NOMO-1 (cell line): ENCODE measurements around the gene KLHL40.
A peak's percentile ranks its signal among the peaks of the same experiment; 100 is the strongest.

Source experiments
- DNase-seq, 2 experiments: peaks; one replicate each; lab custom pipeline; 2025; ENCODE audit not compliant: unreplicated experiment in 2 of 2; lab: John Stamatoyannopoulos, UW

Gene KLHL40

GRCh38 chr3:42667523-42668412 lies 17.6 kb upstream of the KLHL40 start:
- no peak for DNase-seq

DNA sequence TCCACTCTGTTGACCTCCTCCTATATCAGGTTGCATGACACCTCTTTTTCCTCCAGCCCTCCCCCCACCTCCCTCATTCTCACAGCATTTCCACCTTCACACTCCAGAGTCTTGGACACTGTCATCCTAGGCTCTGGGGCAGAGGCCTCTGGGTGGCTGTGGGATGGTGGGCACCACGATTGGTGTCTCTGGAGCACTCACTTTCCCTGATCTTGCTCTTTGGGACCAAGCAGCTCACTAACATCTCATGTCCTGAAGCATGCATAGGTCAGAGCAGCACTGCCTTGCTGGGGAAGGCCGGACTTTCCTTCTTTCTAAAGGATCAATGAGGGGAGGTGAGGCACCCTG lies 16.9 kb upstream of the KLHL40 start:
- DNase-seq, result no peak

DNA sequence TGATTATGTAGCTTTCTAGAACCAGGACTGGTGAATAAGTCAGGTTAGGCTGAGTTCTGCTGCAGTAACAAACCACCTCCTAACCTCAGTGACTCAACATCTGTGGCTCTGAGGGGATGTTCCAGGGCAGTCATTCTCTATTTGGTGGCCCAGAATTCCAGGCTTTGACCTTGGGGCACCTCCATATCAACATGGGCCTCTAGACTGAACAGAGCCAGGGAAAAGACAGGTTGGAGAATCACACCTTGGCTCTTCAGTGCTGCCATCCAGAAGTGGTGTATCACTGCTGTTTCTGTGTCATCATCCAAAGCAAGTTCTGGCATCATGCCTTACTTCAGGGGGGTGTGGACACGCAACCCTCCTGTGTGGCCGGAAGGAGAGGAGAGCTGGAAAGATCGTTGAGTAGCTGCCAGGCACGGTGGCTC lies 16.5 kb upstream of the KLHL40 start:
- DNase-seq, result no peak

GRCh38 chr3:42670051-42670576 lies 15.2 kb upstream of the KLHL40 start:
- DNase-seq, result no peak

GRCh38 chr3:42670670-42671069 lies 14.7 kb upstream of the KLHL40 start:
- DNase-seq, result no peak

- no peak for DNase-seq
These were observed 12.8 kb upstream of the KLHL40 start for GRCh38 chr3:42672515-42672914.

DNA sequence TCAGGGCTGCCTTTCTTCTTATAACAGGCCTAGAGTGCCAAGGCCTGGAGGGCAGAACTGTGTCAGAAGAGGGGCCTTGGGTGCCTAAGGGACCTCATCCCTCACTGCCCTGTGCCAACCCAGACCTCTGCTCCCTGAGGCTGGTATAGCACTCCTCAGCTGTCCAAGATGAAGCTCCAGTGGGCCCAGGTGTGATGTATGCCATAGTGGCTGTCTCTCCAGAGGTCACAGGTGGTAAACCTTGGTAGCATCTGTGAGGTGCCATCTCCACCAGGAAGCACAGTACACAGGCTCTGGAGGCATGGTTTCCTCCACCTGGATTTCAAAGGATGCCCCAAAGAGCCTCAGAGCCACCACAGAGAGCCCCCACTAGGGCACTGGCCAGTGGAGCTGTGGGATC lies 12.3 kb upstream of the KLHL40 start:
- no peak for DNase-seq

DNA sequence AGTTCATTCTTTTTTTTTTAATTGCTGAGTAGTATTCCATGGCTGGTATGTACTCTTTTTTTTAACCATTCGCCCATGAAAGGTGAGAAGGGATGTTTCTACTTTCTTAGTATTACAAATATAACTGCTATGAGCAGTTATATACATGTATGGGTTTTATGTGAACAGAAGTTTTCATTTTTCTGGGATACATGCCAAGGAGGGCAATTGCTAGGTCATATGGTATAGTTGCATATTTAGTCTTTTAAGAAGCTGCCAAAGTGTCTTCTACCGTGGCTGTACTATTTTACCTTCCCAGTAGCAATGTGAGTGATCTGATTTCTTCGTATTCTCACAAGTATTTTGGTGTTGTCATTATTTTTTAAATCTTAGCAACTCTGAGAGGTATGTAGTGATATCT lies 11.2 kb upstream of the KLHL40 start:
- DNase-seq, result no peak

DNA sequence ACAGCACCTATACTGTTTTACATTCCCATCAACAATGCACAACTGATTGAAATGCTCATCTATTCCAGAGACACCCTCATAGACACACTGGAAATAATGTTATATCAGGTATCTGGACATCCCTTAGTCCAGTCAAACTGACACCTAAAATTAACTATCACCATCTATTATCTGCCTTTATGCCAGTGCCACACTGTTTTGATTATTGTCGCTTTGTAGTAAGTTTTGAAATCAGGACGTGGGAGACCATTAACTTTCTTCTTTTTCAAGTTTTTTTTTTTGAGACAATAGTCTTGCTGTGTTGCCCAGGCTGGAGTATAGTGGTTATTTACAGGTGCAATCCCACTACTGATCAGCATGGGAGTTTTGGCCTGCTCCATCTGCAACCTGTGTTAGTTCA lies 9.4 kb upstream of the KLHL40 start:
- DNase-seq, result no peak

DNA sequence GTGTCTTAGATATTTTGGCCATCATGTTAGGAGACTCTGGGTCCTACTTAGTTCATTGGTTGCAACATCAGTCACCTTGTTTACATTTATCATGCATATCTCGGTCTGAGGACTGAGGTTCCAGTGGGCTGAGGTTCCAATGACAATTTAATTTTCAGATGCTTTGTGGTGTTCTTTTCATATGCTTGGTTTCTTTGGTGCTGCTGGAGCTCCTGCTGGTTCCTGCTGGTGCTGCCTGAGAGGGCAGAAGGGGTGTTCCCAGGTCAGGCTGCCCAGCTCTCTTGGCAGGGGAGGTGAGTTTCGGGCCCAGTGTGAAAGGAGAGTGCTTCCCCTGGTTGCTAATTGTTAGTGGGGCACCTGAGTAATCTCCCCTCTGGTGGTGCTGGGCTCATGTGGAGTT lies 6.9 kb upstream of the KLHL40 start:
- no peak for DNase-seq

GRCh38 chr3:42680271-42680670 lies 5.1 kb upstream of the KLHL40 start:
- no peak for DNase-seq

DNA sequence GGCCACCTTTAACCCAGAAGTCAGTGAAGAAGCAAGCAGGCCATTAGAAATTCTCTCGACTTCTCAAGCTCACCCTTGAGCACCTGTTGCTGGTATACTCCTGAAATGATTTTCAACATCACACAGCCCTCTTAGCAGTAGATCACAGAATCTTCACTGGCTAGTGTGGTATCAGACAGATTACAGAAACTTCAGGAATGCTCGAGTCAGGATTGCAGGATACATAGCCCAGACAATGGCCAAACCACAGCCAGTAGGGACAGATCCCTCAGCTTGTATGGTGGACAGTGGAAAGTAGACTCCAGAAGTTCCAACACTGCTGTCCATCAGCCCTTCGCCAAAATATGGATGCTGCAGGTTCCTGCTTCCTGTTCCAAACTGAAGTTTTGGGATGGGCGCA lies 4.5 kb upstream of the KLHL40 start:
- no peak for DNase-seq

- no peak for DNase-seq
These were observed 3.8 kb upstream of the KLHL40 start for GRCh38 chr3:42681361-42682038.

- DNase-seq, result no peak
These were observed 2.9 kb upstream of the KLHL40 start for GRCh38 chr3:42682301-42683070.

DNA sequence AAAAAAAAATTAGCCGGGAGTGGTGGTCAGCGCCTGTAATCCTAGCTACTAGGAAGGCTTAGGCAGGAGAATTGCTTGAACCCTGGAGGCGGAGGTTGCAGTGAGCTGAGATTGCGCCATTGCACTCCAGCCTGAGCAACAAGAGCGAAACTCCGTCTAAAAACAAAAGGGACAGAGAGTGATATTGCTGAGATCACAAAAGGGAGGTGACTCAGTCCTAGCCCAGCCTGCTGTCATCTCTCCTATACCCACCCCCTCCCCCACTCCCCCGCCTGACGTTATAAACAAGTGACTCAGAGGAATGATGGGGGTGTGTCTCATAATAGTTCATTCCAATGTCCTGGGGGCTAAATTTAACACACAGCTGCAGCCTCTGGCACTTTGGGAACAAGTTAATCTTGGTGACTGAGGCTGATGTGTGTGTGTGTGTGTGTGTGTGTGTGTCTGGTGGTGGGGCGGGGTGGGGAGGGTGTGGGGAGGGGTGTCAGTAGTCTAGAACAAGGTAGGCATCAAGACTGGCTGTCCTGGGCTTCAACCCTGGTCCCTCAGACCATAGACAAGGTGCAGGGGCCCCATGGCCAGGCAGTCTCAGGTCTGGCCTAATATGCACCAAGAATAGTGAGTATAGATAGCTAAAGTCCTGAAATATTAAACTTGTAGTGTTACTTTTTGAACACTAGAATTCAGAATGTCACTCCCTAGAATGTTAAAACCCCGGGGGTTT lies 1.3 kb upstream of the KLHL40 start:
- peak; percentile 55 to 84 for DNase-seq

- DNase-seq, result no peak
These were observed 540 bp upstream of the KLHL40 start for GRCh38 chr3:42684632-42685362.

DNA sequence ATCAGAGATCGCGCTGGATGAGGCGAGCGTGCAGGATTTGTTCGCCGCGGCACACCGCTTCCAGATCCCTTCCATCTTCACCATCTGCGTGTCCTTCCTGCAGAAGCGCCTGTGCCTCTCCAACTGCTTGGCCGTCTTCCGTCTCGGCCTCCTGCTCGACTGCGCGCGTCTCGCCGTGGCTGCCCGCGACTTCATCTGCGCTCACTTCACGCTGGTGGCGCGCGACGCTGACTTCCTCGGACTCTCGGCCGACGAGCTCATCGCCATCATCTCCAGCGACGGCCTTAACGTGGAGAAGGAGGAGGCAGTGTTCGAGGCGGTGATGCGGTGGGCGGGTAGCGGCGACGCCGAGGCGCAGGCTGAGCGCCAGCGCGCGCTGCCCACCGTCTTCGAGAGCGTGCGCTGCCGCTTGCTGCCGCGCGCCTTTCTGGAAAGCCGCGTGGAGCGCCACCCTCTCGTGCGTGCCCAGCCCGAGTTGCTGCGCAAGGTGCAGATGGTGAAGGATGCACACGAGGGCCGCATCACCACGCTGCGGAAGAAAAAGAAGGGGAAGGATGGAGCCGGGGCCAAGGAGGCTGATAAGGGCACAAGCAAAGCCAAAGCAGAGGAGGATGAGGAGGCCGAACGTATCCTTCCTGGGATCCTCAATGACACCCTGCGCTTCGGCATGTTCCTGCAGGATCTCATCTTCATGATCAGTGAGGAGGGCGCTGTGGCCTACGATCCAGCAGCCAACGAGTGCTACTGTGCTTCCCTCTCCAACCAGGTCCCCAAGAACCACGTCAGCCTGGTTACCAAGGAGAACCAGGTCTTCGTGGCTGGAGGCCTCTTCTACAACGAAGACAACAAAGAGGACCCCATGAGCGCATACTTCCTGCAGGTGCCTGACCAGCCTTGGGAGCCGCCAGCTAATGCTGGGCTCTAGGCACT lies 819 bp downstream of the KLHL40 start:
- DNase-seq, result peak in 1 of 2 experiments; percentile 12

- DNase-seq, result no peak
These were observed 1.7 kb downstream of the KLHL40 start for GRCh38 chr3:42686832-42687650.
